NT2/D1 (cell line): ENCODE measurements around the gene KCTD16.

Source experiments
- DNase-seq: peaks from one replicate; pipeline ENCODE4 v3.0.0-alpha.2; 2011; ENCODE audit warnings: low read depth, low spot score
- H3K27me3 ChIP-seq: 2 replicates; pipeline ENCODE4 v1.6.0; 2011; ENCODE audit warnings: mild to moderate bottlenecking; ENCODE audit not compliant: insufficient read length, insufficient read depth
- H3K36me3 ChIP-seq: 2 replicates; pipeline ENCODE4 v1.6.1; 2011; ENCODE audit warnings: mild to moderate bottlenecking, low read length, mixed read lengths; ENCODE audit not compliant: insufficient read depth, insufficient read length
- H3K4me1 ChIP-seq: 2 replicates; pipeline ENCODE4 v1.5.1; 2011; ENCODE audit not compliant: insufficient read depth, insufficient read length
- H3K4me3 ChIP-seq: 2 replicates; pipeline ENCODE4 v1.5.1; 2011; ENCODE audit warnings: low read depth; ENCODE audit not compliant: insufficient read length
- H3K9ac ChIP-seq: 2 replicates; pipeline ENCODE4 v1.6.0; 2011; ENCODE audit warnings: low read depth; ENCODE audit not compliant: insufficient read length
- H3K9me3 ChIP-seq: 2 replicates; pipeline ENCODE4 v1.5.1; 2011; ENCODE audit warnings: mild to moderate bottlenecking, low read length; ENCODE audit not compliant: insufficient read depth
- SUZ12 ChIP-seq: IDR thresholded peaks from 2 replicates; pipeline ENCODE4 v1.6.1; 2011; ENCODE audit not compliant: insufficient read length, insufficient read depth; ENCODE audit errors: extremely low read depth
- YY1 ChIP-seq: IDR thresholded peaks from 2 replicates; pipeline ENCODE4 v1.6.1; 2011; ENCODE audit not compliant: insufficient read length, insufficient read depth
- ZNF274 ChIP-seq: IDR thresholded peaks from 2 replicates; pipeline ENCODE4 v1.6.1; 2011; ENCODE audit warnings: mild to moderate bottlenecking, low read depth, low read length

Gene KCTD16

DNA sequence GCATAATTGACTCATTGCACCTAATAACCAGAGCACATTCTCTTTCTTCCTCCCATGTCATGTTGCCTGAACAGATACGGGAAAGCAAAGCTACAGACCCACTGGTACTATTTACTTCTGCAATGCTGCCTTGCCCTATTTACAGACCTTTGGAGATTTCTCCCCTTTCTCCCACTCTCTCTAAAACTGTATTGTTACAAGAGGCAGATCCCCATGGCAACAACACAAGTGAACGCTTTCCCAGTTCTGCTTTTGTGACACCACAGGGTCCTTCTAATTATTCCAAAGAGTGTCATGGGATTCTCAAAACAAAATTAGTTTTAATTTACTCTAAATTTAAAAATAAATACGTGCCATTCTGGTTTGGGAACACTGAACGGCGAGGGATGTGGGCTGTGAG, 104.7 kb downstream of the KCTD16 start:
- TF ChIP-seq SUZ12 = no peak
- no peak for TF ChIP-seq YY1
- TF ChIP-seq ZNF274 = no peak
- Histone ChIP-seq H3K9ac (no peak overlapping the region), H3K9me3 (no peaks in the 10 kb centered on the region), H3K4me3 (no peak overlapping the region), H3K36me3 (no peaks in the 10 kb centered on the region), H3K4me1 (no peaks in the 10 kb centered on the region), H3K27me3 (no peaks in the 10 kb centered on the region)
- no peak for DNase-seq

DNA sequence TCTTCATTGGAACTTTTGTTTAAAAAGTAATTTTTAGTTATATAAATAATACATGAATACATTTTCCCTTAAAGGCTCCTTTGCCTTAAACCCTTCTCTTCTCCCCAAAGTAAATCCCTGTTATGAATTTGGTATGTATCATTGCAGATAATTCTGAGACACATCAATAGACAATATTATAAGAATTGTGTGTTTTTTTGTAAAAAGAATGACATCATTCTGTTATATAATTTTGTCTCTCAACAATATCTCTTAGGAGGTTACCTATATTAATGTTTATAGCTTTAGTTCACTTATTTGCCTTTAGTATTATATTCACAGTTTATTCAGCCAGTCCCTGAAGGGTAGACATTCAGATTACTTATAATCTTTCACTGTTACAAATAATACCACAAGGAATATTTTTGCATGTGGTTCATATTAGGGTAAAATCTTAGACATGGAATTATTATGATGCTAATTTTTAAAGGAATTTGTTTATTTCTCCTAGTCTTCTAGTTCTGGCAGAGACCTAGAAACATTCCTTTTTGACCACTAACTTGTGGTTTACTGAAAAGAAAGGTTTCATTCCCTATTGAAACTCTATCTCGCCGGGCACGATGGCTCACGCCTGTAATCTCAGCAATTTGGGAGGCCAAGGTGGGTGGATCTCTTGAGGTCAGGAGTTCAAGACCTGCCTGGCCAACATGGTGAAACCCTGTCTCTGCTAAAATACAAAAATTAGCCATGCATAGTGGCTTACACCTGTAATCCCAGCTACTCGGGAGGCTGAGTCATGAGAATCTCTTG, 105.6 kb downstream of the KCTD16 start:
- H3K27me3 ChIP-seq = no peaks in the 10 kb centered on the region
- no peak overlapping the region for H3K4me3 ChIP-seq
- no peak overlapping the region for H3K9ac ChIP-seq
- H3K4me1 ChIP-seq = no peaks in the 10 kb centered on the region
- no peaks in the 10 kb centered on the region for H3K36me3 ChIP-seq
- H3K9me3 ChIP-seq = no peaks in the 10 kb centered on the region
- TF ChIP-seq ZNF274 (no peak), SUZ12 (no peak), YY1 (no peak)
- no peak for DNase-seq

DNA sequence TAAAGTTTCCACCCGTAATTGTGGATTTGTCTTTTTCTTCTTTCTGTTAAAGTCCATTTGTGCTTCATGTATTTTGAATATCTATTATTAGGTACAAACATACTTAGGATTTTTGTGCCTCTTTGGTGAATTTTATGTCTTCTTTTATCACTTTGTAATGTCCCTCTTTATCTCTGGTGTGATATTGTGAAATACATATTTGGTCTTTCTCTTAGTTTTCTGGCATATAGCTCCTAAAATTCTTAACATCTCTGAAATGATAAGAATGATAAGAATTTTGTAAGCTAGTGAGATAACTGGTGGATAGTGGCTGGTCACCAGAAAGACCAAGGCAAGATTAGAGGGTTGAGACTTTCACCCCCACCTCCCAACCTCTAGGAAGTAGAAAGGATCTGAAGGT, 111.1 kb downstream of the KCTD16 start:
- H3K36me3 ChIP-seq = no peaks in the 10 kb centered on the region
- DNase-seq = no peak
- TF ChIP-seq SUZ12 (no peak), ZNF274 (no peak), YY1 (no peak)
- no peak overlapping the region for H3K9ac ChIP-seq
- H3K4me3 ChIP-seq = no peak overlapping the region
- H3K27me3 ChIP-seq = no peaks in the 10 kb centered on the region
- H3K4me1 ChIP-seq = no peaks in the 10 kb centered on the region
- no peaks in the 10 kb centered on the region for H3K9me3 ChIP-seq

DNA sequence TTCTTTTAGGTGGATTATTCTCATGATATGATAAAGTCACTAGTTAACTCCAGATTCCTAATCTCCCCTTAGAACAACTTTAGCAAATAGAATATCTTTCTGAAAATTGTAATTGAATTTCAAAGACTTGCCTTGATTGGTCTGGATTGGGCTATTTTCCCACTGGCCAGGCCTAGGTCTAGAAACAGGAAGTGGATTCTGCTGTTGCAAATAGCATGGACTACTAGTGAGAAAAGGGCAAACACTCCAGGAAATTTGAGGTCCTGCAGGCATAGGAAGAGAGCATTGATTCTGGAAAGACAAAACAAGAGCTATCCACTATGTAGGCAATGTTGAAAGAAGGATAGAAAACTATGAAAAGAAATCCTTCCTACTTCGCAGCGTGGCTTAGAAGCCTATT, 113.4 kb downstream of the KCTD16 start:
- no peak overlapping the region for H3K4me3 ChIP-seq
- no peaks in the 10 kb centered on the region for H3K27me3 ChIP-seq
- H3K36me3 ChIP-seq = no peaks in the 10 kb centered on the region
- H3K9ac ChIP-seq = no peak overlapping the region
- TF ChIP-seq ZNF274 (no peak), YY1 (no peak), SUZ12 (no peak)
- H3K9me3 ChIP-seq = no peaks in the 10 kb centered on the region
- DNase-seq = no peak
- no peaks in the 10 kb centered on the region for H3K4me1 ChIP-seq

DNA sequence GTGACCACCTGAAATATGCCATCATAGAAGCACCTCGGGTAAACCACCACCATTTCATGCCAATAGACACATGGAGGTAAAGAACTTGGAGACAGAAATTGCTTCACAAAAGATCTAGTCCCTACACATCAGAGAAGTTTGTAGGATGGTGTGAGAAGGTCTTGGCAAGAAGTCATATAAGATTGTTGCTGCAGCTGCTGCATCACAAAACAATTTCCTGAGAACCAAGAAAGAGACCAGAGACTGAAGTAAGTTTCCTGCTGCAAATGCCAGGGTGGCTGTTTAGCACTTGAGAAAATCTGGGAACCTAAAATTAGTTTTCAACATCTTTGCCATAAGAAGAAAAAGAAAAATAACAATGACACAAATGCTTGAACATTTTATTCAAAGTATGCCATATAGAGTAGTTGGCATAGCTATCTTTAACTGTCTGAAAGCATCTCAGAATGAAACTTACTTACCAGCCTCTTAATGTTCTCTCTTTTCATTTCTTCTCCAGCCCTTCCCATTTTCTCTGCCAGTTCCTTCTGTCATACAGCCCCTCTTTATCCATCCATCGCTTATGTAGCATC, 114.3 kb downstream of the KCTD16 start:
- Histone ChIP-seq H3K9ac (no peak overlapping the region), H3K4me1 (no peaks in the 10 kb centered on the region), H3K4me3 (no peak overlapping the region), H3K36me3 (no peaks in the 10 kb centered on the region), H3K9me3 (no peaks in the 10 kb centered on the region), H3K27me3 (no peaks in the 10 kb centered on the region)
- TF ChIP-seq ZNF274 (no peak), YY1 (no peak), SUZ12 (no peak)
- no peak for DNase-seq

DNA sequence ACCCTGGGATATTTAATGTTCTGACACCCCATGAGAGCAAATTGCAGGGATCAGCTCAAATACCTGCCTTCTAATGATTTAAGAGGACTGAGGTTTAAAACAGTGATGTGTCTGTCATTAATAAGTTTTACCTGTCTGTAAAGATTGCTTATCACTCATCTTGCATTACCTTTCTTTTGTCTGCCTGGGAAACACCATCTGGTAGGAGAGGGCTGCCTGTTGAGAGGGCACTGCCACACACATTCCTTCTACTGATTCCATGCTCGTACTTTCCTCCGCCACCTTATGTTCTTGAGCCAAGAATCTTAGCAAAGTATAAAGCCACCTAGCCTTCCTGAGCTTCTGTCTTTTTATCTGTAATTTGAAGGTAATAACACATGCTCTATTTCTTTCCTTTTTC, 118.6 kb downstream of the KCTD16 start:
- Histone ChIP-seq H3K4me3 (no peak overlapping the region), H3K9ac (no peak overlapping the region), H3K4me1 (no peaks in the 10 kb centered on the region), H3K36me3 (no peaks in the 10 kb centered on the region), H3K27me3 (no peaks in the 10 kb centered on the region), H3K9me3 (no peaks in the 10 kb centered on the region)
- DNase-seq = no peak
- no peak for TF ChIP-seq ZNF274
- TF ChIP-seq SUZ12 = no peak
- TF ChIP-seq YY1 = no peak

DNA sequence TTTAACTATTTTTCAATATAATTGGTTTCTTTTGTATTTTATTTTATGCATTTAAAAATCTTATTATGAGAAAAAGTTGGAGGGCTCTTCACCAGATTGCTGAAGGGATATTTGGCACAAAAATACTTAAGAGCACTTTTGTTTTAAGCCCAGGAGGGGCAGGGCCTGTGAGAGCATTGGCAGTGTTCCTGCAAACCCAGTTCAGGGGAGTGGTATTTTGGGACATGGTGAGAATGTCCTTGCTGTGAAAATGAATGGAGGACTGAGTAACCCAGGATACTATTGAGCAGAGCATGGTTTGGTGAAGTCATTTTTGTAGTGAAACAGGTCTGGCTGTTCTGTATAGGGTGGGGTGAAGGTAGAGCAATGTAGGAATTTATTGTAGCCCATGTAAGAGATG, 121.4 kb downstream of the KCTD16 start:
- H3K36me3 ChIP-seq = no peaks in the 10 kb centered on the region
- no peak overlapping the region for H3K9ac ChIP-seq
- H3K27me3 ChIP-seq = no peaks in the 10 kb centered on the region
- no peak for TF ChIP-seq ZNF274
- no peak for TF ChIP-seq YY1
- TF ChIP-seq SUZ12 = no peak
- H3K4me1 ChIP-seq = no peaks in the 10 kb centered on the region
- H3K4me3 ChIP-seq = no peak overlapping the region
- DNase-seq = no peak
- H3K9me3 ChIP-seq = peaks cover 4% of the 10 kb centered on the region; the same call in 1 of the 2 replicates
